GM12864 (cell line): Measurements from ENCODE around the gene C9orf50.

Experiments
- DNase-seq: peaks from one replicate; pipeline ENCODE4 v3.0.0-alpha.2; 2011; ENCODE audit warnings: low read depth
- H3K4me3 ChIP-seq: 2 replicates; pipeline ENCODE4 v1.5.1; 2011; ENCODE audit warnings: mild to moderate bottlenecking, low read depth, low read length, control low read depth
- CTCF ChIP-seq: IDR thresholded peaks from 2 replicates; pipeline ENCODE4 v1.5.1; 2011; ENCODE audit warnings: low read depth, mild to moderate bottlenecking, moderate library complexity, low read length, control low read depth, inconsistent platforms; ENCODE audit errors: missing control alignments

Gene C9orf50

GRCh38 chr9:129587487-129588262 lies 33.2 kb downstream of the C9orf50 start:
- H3K4me3 ChIP-seq = no peak overlapping the region
- DNase-seq = no peak

GRCh38 chr9:129586685-129587084 lies 34.2 kb downstream of the C9orf50 start:
- no peak overlapping the region for H3K4me3 ChIP-seq
- no peak for TF ChIP-seq CTCF
- DNase-seq = no peak

More at GRCh38 chr9:129587487-129588262, 33.2 kb downstream of the C9orf50 start:
- no peak for TF ChIP-seq CTCF

GRCh38 chr9:129586245-129586644 lies 34.7 kb downstream of the C9orf50 start:
- no peak overlapping the region for H3K4me3 ChIP-seq
- DNase-seq = no peak
- no peak for TF ChIP-seq CTCF

GRCh38 chr9:129585352-129585751 lies 35.5 kb downstream of the C9orf50 start:
- TF ChIP-seq CTCF = no peak
- DNase-seq = no peak
- H3K4me3 ChIP-seq = no peak overlapping the region

- H3K4me3 ChIP-seq = no peak overlapping the region
Observed at GRCh38 chr9:129584136-129584535, 36.8 kb downstream of the C9orf50 start.

GRCh38 chr9:129583308-129584038 lies 37.4 kb downstream of the C9orf50 start:
- no peak overlapping the region for H3K4me3 ChIP-seq
- no peak for TF ChIP-seq CTCF
- DNase-seq = no peak

More at GRCh38 chr9:129584136-129584535, 36.8 kb downstream of the C9orf50 start:
- DNase-seq = peak; percentile 61
- no peak for TF ChIP-seq CTCF
